22Rv1 (cell line): ENCODE results near the gene CYP3A4.
"Not testable (repeated sequence)": the region's sequence is repeated elsewhere in the genome, so short reads cannot be mapped to it uniquely, and the experiment has no call there.

ENCODE experiments used
- H3K27ac ChIP-seq: fragments of 450-650 bp; 2 replicates; pipeline ENCODE4 v1.5.1; 2017
- ZFX ChIP-seq: fragments of 450-650 bp; IDR thresholded peaks from 2 replicates; pipeline ENCODE4 v1.6.1; 2017; ENCODE audit warnings: antibody characterized with exemption, borderline replicate concordance
- TF ChIP-seq, protein P1 (sequence below): fragments of 450-650 bp; IDR thresholded peaks from 2 replicates; pipeline ENCODE4 v1.5.1; 2017; ENCODE audit warnings: mild to moderate bottlenecking

CYP3A4 gene

DNA sequence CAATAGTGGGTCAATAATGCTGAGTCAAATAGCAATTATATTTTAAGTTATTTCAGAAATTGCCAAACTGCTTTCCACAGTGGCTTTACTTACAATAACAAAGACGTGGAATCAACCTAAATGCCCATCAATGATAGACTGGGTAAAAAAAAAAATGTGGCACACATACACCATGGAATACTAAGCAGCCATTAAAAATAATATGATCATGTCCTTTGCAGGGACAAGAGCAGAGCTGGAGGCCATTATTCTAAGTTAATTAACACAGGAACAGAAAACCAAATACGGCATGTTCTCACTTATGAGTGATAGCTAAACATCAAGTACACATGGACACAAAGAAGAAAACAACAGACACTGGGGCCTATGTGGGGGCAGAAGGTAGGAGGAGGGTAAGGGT, 15.0 kb upstream of the CYP3A4 start:
- no peak overlapping the region for H3K27ac ChIP-seq
- TF ChIP-seq, protein P1, sequence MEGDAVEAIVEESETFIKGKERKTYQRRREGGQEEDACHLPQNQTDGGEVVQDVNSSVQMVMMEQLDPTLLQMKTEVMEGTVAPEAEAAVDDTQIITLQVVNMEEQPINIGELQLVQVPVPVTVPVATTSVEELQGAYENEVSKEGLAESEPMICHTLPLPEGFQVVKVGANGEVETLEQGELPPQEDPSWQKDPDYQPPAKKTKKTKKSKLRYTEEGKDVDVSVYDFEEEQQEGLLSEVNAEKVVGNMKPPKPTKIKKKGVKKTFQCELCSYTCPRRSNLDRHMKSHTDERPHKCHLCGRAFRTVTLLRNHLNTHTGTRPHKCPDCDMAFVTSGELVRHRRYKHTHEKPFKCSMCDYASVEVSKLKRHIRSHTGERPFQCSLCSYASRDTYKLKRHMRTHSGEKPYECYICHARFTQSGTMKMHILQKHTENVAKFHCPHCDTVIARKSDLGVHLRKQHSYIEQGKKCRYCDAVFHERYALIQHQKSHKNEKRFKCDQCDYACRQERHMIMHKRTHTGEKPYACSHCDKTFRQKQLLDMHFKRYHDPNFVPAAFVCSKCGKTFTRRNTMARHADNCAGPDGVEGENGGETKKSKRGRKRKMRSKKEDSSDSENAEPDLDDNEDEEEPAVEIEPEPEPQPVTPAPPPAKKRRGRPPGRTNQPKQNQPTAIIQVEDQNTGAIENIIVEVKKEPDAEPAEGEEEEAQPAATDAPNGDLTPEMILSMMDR: no peak
- TF ChIP-seq ZFX: no peak

GRCh38 chr7:99795864-99796263, 11.9 kb upstream of the CYP3A4 start:
- not testable (repeated sequence) for H3K27ac ChIP-seq

DNA sequence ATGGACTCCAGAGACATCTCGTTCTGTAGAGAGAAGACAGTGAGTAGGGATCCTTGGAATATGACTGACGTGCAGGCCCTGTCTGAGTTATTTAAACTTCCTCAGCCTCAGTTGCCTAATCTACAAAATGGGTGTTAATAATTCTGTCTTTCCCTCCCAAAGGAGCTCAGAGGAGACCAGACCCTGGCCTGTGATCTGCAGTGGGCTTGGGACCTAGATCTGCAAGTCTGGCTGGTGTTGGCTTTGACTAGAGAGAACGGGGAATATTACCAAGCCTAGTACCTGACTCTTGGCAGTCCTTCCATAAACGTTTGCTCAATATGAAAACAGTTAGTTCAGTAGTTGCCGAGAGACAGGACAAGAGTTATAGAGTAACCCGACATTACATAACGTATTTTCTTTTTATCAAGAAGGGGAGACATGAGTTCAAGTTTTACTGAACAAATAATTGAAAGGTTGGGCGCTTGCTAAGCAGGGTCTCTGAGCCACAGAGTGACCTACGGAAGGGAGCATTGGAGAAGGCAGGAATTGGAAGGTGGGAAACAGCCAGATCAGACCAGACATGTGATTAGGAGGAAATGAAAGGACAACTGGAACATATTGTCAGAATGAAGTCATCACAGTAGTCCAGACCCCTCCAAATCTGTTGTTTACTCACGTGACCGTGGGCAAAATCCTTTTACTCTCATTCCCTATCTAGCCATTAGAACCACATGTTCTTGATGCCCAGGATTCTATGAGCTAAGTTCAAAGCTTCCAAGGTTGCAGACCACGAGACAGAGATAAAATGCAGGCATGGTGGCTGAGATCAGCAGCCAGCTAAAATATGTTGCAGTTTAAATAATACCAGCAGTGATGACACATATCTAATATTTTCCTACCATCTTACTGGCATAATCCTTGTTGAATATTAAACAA, 10.9 kb upstream of the CYP3A4 start:
- TF ChIP-seq, protein P1: no peak
- no peak for TF ChIP-seq ZFX
- no peak overlapping the region for H3K27ac ChIP-seq

DNA sequence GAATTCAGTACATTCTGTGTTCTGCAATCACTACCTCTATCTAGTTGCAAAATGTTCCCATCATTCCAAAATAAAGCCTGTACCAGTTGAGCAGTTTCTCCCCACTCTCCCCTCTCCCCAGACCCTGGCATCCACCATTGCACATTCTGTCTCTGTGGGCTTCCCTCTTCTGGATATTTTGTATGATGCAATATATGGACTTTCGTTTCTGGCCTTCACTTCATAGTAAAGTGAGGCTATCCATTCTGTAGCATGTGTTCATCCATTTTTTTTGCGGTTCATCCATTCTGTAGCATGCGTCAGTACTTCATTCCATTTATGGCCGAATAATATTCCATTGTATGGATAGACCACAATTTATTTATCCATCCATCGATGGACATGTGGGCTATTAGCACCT, 9.5 kb upstream of the CYP3A4 start:
- no peak overlapping the region for H3K27ac ChIP-seq
- TF ChIP-seq, protein P1: no peak
- no peak for TF ChIP-seq ZFX

- H3K27ac ChIP-seq: no peak overlapping the region
- TF ChIP-seq ZFX: no peak
- TF ChIP-seq, protein P1: no peak
Measured at GRCh38 chr7:99792967-99793366, 9.0 kb upstream of the CYP3A4 start.

DNA sequence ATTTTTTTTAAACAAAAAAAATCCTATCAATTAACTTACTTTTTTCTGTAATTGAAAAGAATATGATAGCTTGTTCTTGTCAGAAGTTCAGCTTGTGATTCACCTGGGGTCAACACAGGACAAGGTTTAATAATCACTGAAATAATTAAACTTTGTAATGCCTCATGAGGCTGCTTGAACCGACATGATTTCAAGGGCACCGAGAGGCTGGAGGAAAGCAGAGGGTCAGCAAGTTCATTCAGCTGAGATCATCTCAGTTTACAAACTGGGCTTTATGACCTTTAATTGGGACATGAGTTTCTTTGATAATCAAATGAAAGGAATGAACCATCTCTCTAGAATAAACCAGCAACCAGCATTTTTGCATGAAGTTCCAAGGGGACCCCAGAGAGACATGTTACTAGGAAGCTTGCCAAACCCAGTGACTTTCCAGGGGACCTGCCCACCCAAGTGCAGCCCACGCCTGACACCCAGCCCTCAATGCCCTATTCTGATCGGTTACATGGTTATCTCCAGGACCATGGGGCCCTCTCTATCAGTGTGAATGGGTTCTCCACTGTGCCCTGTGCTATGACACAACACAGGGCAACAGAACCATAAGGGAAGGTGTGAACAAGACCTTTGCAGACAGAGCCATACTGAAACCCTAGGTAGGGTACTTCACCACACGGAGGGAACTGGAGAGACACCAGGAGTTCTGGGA, 7.8 kb upstream of the CYP3A4 start:
- no peak overlapping the region for H3K27ac ChIP-seq
- TF ChIP-seq, protein P1: no peak
- TF ChIP-seq ZFX: no peak

- no peak for TF ChIP-seq ZFX
Measured at GRCh38 chr7:99791021-99791420, 7.0 kb upstream of the CYP3A4 start.

GRCh38 chr7:99790407-99790806, 6.4 kb upstream of the CYP3A4 start:
- no peak overlapping the region for H3K27ac ChIP-seq
- TF ChIP-seq ZFX: no peak
- TF ChIP-seq, protein P1: no peak

More at GRCh38 chr7:99791021-99791420, 7.0 kb upstream of the CYP3A4 start:
- no peak overlapping the region for H3K27ac ChIP-seq
